HG03520 (cell line): Measurements from ENCODE around the gene FNDC3B.

Source experiments
- ATAC-seq: cut with Tn5 transposase; IDR thresholded peaks from one replicate; pipeline ENCODE4 v1.9.1; 2021; ENCODE audit warnings: mild to moderate bottlenecking, moderate library complexity; ENCODE audit not compliant: unreplicated experiment

The FNDC3B gene

DNA sequence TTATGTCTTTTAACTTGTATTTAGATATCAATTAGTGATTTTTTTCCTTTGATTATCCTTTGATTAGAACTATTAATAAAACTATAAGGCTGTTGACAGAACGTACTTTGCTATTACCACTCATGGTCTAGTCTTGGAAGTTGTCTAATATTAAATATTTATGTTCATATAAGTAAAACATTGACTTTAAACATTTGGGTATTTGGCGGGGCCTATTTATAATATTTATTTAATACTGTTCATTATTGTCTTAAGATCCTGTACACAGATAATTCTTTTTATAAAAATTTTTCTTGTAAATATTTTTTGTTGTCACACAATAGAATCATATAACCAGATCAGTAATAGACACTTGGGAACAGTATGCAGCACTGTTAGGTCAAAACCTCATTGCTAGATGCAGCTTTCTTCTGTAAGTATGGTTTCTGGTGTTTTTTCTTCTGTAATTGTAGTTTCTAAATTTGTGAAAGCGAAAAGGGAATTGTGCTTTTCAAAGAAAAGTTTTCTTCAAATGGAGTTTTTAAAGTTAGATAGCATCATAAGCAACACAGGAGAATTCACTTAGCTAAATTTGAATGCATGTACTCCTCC lies 93.4 kb downstream of the FNDC3B start:
- ATAC-seq = no peak

DNA sequence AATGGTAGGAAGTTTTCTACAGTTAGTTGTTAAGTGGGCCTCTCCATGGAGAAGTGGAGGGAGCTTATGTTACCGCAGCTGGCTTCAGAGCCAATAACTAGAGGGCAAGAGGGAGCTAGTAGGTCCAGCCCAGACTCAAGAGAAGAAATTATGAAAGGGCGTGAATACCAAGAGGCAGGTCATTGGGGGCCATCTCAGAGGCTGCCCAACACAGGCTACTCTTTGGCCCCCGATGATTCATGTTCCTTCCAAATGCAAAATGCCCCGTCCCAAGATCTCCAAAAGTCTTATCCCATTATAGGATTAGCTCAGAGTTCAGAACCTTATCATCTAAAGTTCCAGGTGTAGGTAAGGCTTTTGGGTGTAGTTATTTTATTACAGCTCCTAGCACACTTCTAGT lies 94.5 kb downstream of the FNDC3B start:
- ATAC-seq = no peak

DNA sequence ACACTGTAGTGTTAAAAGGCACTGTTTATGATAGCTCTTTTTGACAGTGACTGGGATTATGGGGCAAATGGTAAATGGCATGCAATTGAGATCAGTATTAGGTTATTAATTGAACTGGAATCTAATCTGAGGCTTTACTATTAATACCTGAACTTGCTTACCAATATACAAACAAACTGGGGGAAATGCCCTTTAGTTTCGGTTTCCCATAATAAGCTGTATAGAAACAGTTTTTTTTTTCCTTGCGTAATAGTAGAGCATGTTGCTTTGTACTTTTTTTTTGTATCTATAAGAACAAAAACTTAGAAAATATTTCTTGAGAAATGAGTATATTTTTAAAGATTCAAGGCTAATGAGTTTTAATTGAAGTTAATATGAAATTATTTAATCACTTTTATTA lies 95.0 kb downstream of the FNDC3B start:
- ATAC-seq = no peak

DNA sequence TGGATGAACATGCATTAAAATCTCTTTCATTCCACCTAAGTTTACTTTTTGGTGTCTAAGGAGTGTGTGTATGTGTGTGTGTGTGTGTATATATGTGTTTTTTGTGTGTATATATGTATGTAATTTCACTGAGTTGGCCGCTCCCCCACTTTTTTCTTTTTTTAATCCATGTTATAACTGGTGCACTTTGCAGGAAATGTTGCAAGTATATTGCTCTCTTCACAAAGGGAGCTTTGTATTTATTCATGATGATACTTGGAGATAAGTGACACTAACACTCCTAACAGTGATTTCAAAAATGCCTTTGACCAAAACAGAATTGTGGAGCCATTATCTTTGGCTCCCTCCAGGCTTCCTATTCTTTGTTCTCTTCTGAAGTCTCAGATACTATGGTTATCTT lies 95.8 kb downstream of the FNDC3B start:
- ATAC-seq = no peak

DNA sequence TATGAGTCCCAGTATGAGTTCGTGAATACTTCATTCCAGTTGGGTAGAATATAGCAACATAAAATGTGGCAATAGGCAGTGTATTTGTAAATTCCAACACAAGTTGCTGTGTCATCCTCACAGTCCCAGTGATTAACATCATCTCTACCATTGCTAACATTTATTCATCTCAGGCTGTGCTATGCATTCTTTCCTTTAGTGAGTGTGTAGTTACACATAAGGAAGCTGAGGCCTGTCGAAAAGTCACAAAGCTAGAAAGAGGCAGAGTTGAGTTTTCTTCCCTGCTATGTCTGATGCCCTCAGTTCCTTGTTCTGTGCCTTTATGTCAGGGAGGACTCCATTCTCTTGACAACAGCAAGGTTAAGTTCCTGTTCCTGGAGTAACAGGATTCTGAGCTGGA lies 96.4 kb downstream of the FNDC3B start:
- no peak for ATAC-seq

DNA sequence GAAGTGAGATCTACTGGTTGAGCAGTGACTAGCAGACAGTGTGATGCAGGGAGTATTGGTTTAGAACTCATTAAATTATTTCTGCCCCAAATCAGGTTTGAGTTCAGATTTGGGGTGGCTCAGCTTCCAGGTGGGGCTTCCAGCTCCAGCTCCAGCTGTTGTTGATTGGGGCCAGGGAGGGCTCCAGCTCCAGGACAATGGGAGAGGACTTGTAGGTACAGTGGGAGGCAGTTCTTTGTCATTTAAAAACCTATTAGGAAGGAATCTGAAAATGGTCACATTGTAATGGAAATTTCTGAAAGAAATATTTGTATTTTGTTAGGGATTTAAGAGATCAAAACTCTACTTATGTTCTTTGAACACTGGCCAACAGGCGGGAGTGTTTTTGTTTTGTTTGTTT lies 97.0 kb downstream of the FNDC3B start:
- ATAC-seq = no peak

DNA sequence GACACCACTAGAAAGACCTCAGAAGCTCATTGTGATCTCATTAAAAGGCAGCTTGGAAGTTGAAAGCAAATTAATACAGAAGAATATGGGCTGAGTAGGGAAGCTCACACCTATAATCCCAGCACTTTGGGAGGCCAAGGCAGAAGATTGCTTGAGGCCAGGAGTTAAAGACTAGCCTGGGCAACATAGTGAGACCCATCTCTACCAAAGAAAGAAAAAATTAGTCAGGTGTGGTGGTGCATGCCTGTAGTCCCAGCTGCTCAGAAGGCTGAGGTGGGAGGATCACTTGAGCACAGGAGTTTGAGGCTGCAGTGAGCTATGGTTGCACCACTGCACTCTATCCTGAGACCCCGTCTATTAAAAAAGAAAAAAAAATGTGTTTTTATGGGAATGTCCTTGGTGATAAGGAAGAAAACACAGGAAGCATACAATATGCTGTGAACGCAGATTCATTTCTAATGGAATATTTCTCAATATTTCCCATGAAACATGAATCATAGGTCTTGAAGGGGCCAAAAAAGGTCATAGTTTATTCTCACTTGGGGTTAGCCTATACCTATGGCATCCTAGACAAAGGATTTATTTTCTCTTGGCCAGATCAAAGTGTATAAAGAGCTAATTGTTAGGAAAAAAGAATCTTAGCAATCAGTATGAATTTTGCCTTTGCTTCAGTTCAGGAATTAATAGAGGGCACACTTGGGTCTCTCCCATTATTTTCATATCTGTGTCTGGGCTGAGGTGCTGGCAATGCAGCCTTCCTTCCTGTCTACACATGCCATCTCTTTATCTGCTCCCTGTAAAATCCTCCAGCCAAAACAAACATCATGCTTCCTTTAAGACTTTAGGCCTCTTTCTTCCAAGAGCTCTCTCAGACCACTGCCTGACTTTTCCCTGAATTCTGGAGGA lies 98.2 kb downstream of the FNDC3B start:
- no peak for ATAC-seq

DNA sequence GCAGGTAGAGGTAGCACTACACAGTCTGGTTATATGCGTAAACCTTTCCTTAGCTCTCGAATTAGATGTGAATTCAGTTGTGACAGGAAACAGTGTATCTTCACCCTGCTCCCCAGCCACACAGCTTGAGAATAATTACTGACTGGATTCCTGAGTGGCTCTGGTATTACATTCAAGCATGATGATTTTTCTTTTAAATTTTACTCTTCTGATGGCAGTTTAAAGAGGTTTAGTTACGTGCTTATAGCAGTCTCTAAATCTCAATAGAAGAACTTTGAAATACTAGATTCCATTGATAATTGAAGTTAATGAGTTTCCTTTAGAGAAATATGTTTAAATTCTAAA lies 98.8 kb downstream of the FNDC3B start:
- ATAC-seq = no peak

DNA sequence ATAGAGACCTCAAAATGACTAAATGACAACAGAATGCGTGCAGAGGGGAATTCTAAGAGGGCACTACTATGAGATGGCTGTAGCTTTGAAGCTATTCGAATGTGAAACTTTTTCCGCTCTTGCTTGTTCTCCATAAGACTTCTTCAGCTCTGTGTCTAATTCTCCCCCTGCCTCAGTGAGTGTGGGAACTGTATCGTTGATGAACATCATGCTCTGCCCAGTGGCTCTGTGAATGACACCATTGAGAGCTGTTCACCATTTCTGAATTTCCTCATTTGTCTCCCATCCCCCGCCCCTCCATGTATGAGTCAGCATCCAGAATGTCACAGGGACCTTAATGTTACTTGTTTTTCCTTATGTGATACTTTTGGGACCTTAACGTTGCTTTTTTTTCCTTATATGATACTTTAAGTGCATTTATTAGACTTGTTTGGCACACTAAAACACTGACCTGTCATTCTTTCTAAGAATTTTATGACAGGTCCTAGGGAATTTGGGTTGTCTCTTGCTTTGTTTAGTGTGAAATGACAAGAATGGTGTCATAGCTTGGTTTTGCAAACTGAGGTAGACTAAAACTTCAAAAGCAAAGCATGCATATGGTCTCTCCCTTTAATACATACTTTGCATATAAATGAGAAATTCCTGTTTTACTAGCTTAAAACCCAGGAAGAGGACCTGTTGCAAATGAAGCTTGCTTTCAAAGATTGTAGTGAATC lies 99.6 kb downstream of the FNDC3B start:
- ATAC-seq = peak; percentile 39

DNA sequence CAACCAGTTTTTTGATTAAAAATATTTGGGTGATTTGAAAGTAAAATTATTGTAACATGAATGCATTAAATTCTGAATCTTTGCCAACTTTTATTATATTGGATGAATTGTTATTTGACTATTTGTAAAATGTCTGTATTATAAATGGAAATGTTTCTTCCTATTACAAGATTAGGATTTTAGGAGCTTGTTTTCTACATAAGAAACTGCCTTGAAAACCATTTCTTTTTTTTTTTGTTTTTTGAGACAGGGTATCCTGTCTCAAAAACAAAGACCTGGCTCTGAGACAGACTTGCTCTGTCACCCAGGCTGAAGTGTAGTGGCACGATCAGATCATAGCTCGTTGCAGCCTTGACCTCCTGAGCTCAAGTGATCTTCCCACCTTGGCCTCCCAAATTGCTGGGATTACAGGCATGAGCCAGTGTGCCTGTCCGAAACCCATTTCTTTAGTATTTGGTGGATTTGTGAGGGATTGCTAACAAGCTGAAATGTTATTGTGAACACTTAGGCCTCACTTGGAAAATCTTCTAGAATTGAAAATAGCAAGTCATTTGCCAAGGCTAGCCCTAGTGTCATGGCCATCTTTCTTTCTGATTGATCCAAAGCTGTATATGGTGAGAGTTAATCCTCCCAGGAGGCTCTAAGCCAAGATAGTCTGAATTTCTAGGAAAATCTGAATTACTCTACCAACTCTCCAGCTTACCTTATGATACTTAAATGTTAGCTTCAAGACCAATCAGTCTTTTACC lies 100.3 kb downstream of the FNDC3B start:
- ATAC-seq = no peak

DNA sequence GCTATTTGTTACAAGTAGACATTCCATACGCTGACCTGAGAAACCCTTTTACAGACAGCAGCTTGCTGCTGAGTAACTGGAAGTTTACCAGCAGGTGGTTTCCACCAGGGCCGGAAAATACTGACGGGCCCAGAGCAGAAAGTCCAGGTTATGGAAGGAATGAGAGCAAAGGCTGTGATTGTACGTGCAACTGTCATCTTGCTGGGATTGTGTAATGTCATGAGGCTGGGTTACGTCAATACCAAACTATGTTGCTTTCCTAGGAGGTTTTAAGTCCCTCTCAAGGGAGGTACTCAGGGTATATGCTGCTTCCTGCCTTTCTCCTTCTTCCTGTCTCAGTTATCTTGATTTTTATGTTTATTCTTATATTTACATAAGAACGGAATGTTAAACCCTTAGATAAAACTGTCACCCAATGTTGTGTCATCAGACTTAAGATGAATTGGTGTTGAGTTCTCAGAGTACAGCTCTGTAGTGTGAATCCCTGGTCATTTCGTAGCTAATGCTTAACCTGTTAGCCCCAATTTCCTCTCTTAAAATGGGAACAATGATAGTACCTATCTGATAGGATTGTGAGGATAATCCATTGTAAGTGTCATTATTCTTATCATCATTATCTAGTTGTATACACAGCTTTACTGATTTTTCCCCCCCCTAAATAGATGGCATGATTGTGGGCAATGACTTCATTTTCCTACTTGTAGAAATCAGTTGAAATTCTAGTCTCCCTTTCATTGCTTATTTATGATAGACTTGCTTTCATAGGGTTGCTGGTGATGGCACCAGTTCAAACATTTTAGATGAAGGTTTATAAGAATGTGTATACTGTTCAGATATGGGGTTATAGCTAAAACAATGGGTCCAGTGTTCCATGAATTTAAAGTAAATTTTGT lies 101.4 kb downstream of the FNDC3B start:
- ATAC-seq = no peak

DNA sequence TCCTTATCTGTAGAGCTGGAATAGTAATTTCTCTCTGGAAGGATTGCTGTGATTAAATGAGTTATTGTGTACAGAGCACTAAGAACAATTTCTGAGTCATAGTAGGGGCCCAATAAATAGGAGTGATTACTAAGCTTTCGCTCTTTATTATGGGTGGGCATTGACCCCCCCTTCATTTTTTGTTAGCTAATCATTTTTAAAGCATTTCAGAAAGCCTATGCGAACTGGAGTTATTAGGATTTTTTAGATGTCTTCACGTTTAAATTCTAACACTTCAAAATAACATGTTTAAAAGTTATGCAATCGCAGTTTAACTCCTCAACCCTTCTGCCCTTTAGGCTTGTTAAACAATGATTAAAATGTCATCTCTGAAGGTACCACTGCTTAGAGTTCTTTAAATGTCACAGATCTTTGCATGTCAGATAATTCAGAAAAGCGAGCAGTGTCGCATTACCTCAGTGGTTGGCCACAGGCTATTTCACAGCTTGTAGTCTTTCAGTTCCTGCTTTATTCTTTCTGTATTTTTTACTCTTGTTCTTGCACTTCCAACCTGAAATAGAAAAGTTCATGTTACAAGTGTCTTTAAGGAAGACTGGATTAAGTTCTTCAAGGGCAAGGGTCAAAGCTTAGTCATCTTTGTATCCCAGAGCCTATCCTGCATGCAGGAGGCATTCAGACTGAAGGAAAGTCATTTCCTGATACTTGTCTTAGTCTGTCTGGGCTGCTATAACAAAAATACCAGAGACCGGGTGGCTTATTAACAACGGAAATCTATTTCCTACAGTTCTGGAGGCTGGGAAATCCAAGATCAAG lies 102.9 kb downstream of the FNDC3B start:
- peak; percentile 67 for ATAC-seq

DNA sequence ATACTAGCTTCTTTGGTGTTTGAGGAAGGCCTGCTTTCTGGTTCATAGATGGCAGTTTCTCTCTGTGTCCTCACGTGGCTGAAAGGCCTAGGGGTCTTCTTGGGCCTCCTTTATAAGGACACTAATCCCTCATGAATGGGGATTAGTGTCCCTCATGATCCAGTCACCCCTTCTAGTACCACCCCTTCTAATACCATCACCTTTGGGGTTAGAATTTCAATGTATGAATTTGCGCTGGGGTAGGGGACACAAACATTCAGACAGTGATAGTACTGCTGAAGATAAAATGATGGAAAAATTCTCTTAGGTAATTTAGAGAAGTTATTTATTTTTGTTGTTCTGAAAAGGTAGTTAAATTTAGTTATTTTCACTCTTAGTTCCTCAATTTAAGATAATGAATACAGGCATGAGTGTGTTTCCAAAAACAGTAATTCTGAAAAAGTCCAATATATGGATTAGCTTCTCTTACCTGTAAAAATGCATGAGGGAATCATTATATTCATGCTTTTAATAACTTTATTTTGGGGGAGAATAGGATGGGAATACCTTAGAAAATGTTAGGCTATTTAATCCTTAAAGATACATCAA lies 103.6 kb downstream of the FNDC3B start:
- ATAC-seq = no peak

DNA sequence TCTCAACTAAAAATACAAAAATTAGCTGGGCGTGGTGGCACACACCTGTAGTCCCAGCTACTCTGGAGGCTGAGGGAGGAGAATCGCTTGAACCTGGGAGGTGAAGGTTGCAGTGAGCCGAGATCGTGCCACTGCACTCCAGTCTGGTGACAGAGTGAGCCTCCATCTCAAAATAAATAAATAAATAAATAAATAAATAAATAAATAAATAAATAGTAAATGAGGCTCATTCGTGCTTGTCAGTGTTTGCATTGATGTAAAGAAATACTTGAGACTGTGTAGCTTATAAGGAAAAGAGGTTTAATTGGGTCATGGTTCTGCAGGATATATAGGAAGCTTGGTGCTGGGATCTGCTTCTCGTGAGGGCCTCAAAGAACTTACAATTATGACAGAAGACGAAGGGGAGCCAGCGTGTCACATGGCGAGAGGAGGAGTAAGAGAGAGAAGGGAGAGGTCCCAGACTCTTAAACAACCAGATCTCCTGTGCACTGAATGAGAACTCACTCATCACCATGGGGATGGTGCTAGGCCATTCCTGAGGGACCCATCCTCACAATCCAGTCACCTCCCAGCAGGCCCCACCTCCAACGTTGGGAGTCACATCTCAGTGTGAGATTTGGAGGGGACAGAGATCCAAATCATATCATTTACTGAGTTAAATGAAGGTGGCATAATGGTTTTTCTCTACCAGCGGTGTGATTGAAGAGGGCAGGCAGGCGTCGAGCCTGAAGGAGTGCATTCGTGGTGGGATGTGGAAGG lies 104.5 kb downstream of the FNDC3B start:
- ATAC-seq = no peak

DNA sequence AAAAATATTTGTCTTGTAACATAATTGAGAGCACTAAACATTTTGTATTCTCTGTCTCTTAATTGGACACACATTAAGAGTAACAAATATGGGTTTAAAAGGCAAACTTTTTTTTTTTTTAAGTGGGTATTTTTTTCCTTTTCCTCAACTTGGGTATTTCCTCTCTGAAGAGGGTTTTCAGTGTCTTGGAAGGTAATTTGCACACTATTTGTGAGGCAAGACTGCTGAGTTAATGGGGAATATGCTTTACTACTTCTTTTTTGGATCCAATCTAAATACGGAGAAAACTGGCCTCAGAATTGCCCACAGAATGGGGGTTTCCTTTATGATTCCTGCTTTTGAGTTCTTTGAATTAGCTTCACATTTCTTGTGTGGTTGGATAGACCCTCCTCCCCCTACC lies 105.2 kb downstream of the FNDC3B start:
- ATAC-seq = no peak

DNA sequence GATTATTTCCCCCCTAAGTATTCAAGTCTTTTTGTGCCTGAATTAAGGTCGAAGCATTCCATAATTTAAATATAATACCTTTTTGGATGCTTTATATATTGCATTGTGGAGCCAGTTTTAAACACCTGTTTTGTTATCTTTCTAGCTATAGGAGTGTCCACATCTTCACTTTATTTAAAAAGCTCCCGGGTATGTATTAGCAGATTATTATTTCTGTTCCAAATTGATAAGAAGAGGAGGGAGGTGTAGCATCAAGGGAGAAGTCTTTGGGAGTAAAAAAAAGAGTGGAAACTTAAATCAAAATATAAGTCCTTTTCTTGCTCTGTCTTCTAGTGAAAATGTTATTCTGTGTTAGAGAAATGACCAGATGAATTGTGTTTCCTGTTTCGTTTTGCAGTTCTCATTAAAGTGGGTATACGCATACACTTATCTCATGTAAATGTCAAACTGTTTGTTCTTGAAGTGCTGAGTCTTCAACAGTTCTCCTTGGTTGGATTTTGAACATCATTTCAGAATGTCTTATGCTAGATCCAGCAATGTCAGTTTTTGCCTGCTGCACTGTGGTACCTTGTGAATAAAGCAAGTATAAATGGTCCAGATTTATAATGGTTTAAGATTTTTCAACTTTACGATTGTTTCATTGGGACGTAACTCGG lies 105.8 kb downstream of the FNDC3B start:
- ATAC-seq = peak; percentile 43

DNA sequence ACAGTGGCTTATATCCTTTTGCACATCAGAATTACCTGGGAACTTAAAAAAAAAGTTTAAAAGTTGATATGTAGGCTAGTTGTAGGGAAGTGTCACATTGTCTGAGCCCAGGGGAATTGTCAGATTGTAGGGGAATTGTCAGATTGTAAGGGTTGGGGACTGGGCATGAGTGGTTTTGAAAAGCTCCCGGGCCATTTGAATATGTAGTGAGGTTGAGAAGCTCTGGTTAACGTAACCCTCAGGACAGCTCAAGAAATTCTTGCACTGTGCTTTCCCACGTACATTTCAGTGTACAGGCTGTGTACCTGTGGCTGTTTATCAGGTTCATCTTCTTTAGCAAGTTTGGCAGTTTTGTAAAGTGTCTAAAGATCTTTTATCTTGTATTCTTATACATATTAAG lies 107.0 kb downstream of the FNDC3B start:
- no peak for ATAC-seq
